ENCODE measurements around the gene AHNAK2.
"Not testable (repeated sequence)": the region's sequence is repeated elsewhere in the genome, so short reads cannot be mapped to it uniquely, and the experiment has no call there.

Gene AHNAK2

GRCh38 chr14:104925214-104925854 lies 52.8 kb downstream of the AHNAK2 start:
- no peak for DNase-seq (ENCODE audit: low spot score)
- TF ChIP-seq CTCF (IDR thresholded peaks at IDR 0.05; ENCODE audit: extremely low read depth, insufficient read depth, missing control alignments): no peak
- in situ Hi-C loops (cut with MboI; ENCODE audit: low pct_unique_long_range_greater_than_20kb, low sequenced_read_pairs, unreplicated experiment): no loop called here

DNA sequence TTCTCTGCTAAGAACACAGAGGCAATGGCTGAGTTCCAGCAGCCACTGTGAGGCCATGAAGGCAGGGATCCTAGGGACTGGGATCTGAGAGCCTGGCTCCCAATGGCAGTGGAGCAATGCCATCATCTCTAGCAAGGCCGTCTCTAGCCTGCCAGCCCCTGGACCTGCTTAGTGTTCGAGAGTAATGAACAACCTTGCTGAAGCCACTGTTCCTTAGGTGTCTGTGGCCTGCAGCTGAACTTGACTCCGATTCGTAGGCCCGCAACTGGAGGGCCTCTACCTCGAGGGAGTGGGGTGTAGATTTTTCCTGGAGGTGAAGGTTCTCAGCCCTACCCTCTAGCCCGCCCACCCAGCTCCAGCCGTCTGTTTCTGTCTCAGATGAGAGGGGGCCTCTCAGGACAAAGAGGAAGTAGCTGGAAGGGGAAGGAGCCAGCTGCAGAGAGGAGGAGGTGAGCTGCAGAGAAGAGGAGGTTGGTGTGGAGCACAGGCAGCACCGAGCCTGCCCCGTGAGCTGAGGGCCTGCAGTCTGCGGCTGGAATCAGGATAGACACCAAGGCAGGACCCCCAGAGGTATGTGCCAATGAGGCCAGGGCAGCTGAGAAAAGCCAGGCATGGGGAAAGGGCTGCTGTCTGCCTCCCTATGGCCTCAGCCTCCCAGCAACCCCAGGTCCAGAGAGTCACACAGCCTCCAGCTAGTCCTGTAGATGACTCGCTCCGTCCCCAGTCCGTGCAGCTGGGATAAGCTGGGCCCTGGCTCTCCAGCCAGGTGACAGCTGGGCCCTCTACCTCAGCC lies 53.6 kb downstream of the AHNAK2 start, which contains the start of gene PLD4:
Gene PLD4 (plus strand): TSS at position 459 of the 793 bp plus-strand sequence. CDS start 2,262 bp downstream, outside the sequence.
- DNase-seq (ENCODE audit: low spot score): peak; percentile 47

DNA sequence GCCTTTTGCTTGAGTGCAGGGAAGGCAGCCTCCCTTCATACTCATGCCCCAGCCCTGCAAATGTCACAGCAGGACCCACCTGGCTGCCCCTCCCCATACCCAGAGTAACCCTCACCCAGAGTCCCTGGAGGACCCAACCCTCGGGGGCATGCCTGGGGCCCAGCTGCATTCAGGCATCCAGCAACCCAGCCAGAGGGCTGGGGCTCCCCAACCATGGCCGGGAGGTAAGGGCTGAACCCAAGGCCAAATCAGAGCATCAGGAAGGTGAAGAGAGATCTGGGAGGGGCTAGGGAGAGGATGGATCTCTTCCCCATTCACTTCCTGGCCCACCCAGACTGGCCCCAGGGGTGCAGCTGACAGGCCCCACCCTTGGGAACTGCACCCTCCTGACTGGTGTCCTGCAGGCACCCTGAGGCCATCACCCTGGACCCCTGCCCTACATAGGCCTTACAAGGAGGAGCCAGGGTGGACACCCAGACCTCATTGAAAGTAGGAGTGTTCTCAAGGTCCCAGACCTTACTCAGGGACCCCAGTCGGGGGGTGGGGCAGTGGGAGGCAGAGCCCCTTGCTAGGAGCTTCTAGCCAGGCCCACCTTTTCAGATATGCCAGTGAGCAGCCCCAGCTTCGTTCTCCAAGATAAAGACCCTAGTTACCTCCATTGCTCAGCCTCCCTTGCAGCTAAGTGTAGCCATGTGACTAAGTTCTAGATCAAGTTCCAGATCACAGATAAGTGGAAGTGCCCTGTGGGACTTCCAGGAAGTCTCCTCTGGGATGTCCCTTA lies 54.3 kb downstream of the AHNAK2 start:
- in situ Hi-C loops (cut with MboI; ENCODE audit: low pct_unique_long_range_greater_than_20kb, low sequenced_read_pairs, unreplicated experiment): no loop called here
- no peak for DNase-seq (ENCODE audit: low spot score)
- no peak for TF ChIP-seq CTCF (IDR thresholded peaks at IDR 0.05; ENCODE audit: extremely low read depth, insufficient read depth, missing control alignments)

More for the DNA sequence above, 53.6 kb downstream of the AHNAK2 start, which contains the start of gene PLD4:
- TF ChIP-seq CTCF (IDR thresholded peaks at IDR 0.05; ENCODE audit: extremely low read depth, insufficient read depth, missing control alignments): no peak
- in situ Hi-C loops (cut with MboI; ENCODE audit: low pct_unique_long_range_greater_than_20kb, low sequenced_read_pairs, unreplicated experiment): no loop called here

- no peak for DNase-seq (ENCODE audit: low spot score)
- no peak for TF ChIP-seq CTCF (IDR thresholded peaks at IDR 0.05; ENCODE audit: extremely low read depth, insufficient read depth, missing control alignments)
- in situ Hi-C loops (cut with MboI; ENCODE audit: low pct_unique_long_range_greater_than_20kb, low sequenced_read_pairs, unreplicated experiment): no loop called here
Measured at GRCh38 chr14:104919993-104920315, 58.2 kb downstream of the AHNAK2 start.

DNA sequence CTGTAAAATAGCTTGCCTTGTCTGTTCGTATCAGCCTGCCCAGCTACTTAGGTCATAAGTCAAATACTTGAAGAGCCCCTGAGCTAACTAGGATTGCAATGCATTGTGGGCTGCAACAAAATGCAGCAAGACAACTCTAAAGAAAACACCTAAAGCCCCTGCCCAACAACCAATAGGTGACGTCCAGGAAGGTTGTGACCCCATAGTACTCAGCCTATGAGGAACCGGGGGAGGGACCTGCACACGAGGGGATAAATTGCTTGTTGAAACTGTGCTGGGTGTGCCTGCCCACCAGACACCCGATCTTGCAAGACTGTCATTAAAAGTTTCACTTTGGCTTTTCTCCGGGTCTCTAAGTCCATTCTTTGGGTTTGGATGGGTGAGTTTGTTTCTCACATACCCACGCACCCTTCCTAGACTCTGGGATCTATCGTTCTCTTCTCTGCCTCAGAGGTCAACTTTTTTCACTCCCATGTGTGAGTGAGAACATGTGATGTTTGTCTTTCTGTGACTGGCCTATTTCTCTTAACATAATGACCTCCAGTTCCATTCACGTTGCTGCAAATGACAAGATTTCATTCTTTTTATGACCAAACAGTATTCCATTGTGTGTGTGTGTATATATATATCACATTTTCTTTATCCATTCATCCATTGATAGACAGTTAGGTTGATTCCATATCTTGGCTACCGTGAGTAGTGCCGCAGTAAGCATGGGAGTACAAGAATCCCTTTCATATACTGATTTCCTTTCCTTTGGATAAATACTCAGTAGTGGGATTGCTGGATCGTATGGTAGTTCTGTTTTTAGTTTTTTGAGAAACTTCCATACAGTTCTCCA lies 58.8 kb downstream of the AHNAK2 start:
- in situ Hi-C loops (cut with MboI; ENCODE audit: low pct_unique_long_range_greater_than_20kb, low sequenced_read_pairs, unreplicated experiment); DNase-seq (ENCODE audit: low spot score): not testable (repeated sequence)

- DNase-seq (ENCODE audit: low spot score): no peak
- in situ Hi-C loops (cut with MboI; ENCODE audit: low pct_unique_long_range_greater_than_20kb, low sequenced_read_pairs, unreplicated experiment): no loop called here
- no peak for TF ChIP-seq CTCF (IDR thresholded peaks at IDR 0.05; ENCODE audit: extremely low read depth, insufficient read depth, missing control alignments)
Measured at GRCh38 chr14:104917993-104918392, 60.2 kb downstream of the AHNAK2 start.

All from GM13977 (cell line).